Activated naive CD4-positive, alpha-beta T cell treated with anti-CD3 and anti-CD28 coated beads, Interleukin-2, amount 10 ng/mL, durations not matched to agents 7 days and 5 days (primary cell): ENCODE measurements around the gene FGD5.

Experiments
- CTCF ChIA-PET: fragments of 350-600 bp; sonication (Branson Sonifier 250); formaldehyde crosslinking; loops from one replicate; lab custom pipeline; 2021; ENCODE audit warnings: antibody characterized with exemption; lab: Charles Lee
- DNase-seq: peaks from one replicate; pipeline ENCODE4 v3.0.0-alpha.2; 2020
- H3K27ac Mint-ChIP-seq: one replicate; pipeline ENCODE4 v1.8.0; 2021; ENCODE audit warnings: mild to moderate bottlenecking, moderate library complexity, mixed read lengths
- H3K27me3 Mint-ChIP-seq: one replicate; pipeline ENCODE4 v1.8.0; 2021; ENCODE audit warnings: mild to moderate bottlenecking, mixed read lengths
- H3K36me3 Mint-ChIP-seq: one replicate; pipeline ENCODE4 v1.8.0; 2021; ENCODE audit warnings: mixed read lengths
- H3K4me1 Mint-ChIP-seq: one replicate; pipeline ENCODE4 v1.8.0; 2021; ENCODE audit warnings: mixed read lengths
- H3K4me3 Mint-ChIP-seq: one replicate; pipeline ENCODE4 v1.8.0; 2021; ENCODE audit warnings: mild to moderate bottlenecking, moderate library complexity, mixed read lengths
- H3K9me3 Mint-ChIP-seq: one replicate; pipeline ENCODE4 v1.8.0; 2021; ENCODE audit warnings: mixed read lengths

FGD5 gene

DNA sequence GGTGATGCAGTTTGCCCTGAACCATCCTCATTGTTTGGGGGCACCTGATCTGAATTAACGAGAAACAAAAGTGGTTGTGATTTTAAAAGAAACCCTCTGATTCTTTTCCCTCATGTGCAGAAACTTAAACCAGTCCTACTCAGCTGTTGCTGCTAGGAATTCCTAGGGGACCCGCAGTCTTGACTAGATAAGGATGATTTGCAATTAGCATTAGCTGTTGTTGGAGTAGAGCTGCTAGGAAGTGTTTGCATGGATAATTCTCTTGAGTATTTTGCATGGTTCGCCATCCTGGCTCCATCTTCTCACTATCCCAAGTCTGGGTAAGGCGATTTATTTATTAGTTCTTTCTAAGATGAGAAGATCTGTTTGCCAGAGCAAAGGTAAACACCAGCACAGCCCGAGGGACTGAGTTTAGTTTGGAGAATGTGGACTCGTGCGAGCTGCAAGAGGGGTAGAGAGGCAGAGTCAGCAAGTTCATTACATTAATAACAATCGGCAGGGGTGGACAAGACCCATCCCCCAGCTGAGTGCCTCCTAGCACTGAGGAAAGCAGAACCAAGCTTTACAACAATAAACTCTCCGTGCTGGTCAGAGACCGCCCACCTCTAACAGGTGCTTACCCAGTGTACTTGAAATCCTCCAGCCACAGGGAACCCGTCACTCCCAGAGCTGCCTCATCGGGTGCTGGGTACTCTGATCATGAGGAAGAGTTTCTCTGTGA is 4.1 kb downstream of the FGD5 start:
- CTCF ChIA-PET = no interaction called here
- Mint-ChIP-seq H3K4me1 (no peaks in the 10 kb centered on the region), H3K4me3 (no peak overlapping the region), H3K27ac (no peak overlapping the region), H3K27me3 (peaks cover 66% of the 10 kb centered on the region), H3K9me3 (no peaks in the 10 kb centered on the region), H3K36me3 (no peaks in the 10 kb centered on the region)
- DNase-seq = no peak

DNA sequence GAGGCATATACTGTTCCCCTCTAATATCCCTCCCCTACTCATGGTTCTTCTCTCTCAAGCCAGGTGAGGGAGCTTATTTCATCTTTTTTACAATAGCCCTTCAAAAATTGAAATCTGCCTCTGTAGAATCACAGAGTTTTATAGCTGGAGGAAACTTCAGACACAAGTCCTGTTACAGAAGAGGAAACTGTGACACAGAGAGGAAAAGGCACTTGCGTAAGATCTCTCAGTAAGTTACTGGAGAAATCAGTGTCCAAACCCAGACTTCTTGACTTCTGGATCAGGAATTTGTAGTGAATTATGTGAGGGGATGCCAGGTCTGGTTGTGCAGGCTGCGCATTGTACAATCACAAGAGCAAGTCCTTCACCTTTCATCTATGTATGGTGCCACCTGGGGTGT is 4.6 kb downstream of the FGD5 start:
- CTCF ChIA-PET = no interaction called here
- H3K27ac Mint-ChIP-seq = no peak overlapping the region
- H3K36me3 Mint-ChIP-seq = no peaks in the 10 kb centered on the region
- H3K4me3 Mint-ChIP-seq = no peak overlapping the region
- H3K4me1 Mint-ChIP-seq = no peaks in the 10 kb centered on the region
- DNase-seq = no peak
- peaks cover 66% of the 10 kb centered on the region for H3K27me3 Mint-ChIP-seq
- no peaks in the 10 kb centered on the region for H3K9me3 Mint-ChIP-seq

DNA sequence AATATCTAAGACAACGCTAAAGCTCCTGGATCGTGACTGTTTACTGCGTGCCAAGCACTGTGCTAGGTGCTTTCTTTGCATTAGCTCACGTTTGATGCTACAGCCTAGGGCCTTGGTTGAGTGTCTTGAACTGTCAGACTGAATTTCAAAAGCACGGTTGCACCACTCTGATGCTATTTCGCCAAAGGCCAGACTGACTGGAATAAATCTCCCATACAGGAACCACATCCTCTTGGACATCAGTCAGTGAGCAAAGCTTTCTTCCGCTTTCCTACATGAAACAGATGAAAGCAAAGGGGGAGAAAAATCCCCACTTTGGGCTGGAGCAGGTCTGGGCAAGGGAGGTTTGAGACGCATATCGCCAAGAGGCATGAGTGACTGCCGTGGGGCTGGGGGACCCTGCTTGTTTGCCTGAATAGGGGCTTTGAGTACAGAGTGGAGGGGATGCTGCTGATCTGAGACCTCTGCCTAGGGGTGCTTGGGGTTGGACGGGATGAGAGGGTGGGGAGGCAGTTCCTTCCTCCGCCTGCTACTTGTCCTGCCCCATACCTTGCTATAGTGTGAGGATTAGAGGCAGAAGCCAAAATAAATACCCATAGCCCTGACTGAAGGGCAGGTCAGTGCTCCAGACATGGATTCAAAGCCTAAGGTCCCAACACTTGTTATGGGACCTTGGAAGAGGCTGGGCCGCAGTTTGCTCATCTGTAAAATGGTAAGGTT is 5.3 kb downstream of the FGD5 start:
- CTCF ChIA-PET = no interaction called here
- Mint-ChIP-seq H3K9me3 (no peaks in the 10 kb centered on the region), H3K36me3 (no peaks in the 10 kb centered on the region)

GRCh38 chr3:14824646-14825045 is 5.9 kb downstream of the FGD5 start:
- H3K36me3 Mint-ChIP-seq = no peaks in the 10 kb centered on the region
- no peaks in the 10 kb centered on the region for H3K4me1 Mint-ChIP-seq
- H3K27ac Mint-ChIP-seq = no peak overlapping the region
- H3K4me3 Mint-ChIP-seq = no peak overlapping the region
- H3K9me3 Mint-ChIP-seq = no peaks in the 10 kb centered on the region
- CTCF ChIA-PET = interaction anchor here (0.7 kb wide), 1 partner anchor 281 kb away, joined by 3 read pairs; no protein-coding TSS in a partner anchor
- peaks cover 68% of the 10 kb centered on the region for H3K27me3 Mint-ChIP-seq
- no peak for DNase-seq

More for the DNA sequence above, 5.3 kb downstream of the FGD5 start:
- Mint-ChIP-seq H3K4me3 (no peak overlapping the region), H3K4me1 (no peaks in the 10 kb centered on the region), H3K27me3 (peaks cover 67% of the 10 kb centered on the region), H3K27ac (no peak overlapping the region)
- no peak for DNase-seq

GRCh38 chr3:14826069-14826468 is 7.3 kb downstream of the FGD5 start:
- no peak for DNase-seq
- Mint-ChIP-seq H3K4me3 (no peak overlapping the region), H3K27ac (no peak overlapping the region), H3K9me3 (no peaks in the 10 kb centered on the region), H3K4me1 (no peaks in the 10 kb centered on the region), H3K36me3 (no peaks in the 10 kb centered on the region), H3K27me3 (peaks cover 62% of the 10 kb centered on the region)
- CTCF ChIA-PET = interaction anchor here (1.4 kb wide), 1 partner anchor 95 kb away, joined by 4 read pairs; no protein-coding TSS in a partner anchor

DNA sequence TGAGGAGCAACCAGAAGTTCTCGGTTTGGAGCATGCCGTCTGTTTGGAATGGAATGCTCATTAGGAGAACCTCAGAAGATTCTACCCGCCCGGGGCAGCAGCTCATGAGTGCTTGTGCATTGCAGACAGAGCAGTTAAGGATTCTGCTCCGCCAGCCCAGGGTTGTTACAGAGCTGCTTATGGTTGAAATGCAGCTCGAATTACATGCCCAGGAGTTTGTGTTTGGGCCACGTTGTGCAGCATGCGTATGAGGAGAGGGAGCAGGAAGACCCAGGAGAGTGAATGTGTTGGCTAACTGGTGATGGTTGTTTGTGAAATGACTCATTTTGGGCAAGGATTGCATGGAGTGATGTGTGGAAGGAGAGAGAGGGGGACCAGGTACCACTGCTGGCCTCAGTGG is 9.0 kb downstream of the FGD5 start:
- Mint-ChIP-seq H3K27me3 (peaks cover 62% of the 10 kb centered on the region), H3K4me1 (no peaks in the 10 kb centered on the region), H3K9me3 (no peaks in the 10 kb centered on the region), H3K27ac (no peak overlapping the region), H3K36me3 (no peaks in the 10 kb centered on the region), H3K4me3 (no peak overlapping the region)
- CTCF ChIA-PET = no interaction called here
- no peak for DNase-seq

DNA sequence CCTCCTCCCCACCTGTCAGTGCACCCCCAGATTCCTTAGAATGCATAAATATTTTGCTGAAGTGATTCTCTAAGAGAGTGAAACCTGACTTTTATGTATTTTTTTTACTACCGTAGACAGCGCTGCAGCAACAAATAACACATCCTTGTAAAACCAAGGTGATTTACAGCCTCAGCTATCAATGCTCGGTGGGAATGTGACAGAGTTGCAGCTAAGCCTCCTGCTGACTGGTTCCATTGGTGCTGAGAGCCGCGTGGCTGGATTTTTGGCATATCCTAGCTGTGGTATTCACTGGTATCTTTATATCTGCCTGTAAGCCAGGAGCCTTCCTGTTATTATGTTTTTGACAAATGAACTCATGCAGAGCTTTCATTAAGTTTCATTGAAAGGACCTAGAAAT is 11.0 kb downstream of the FGD5 start:
- H3K4me3 Mint-ChIP-seq = no peak overlapping the region
- DNase-seq = no peak
- H3K27ac Mint-ChIP-seq = no peak overlapping the region
- H3K9me3 Mint-ChIP-seq = no peaks in the 10 kb centered on the region
- CTCF ChIA-PET = interaction anchor here (1.0 kb wide), 1 partner anchor 34 kb away, joined by 3 read pairs; no protein-coding TSS in a partner anchor
- H3K4me1 Mint-ChIP-seq = no peaks in the 10 kb centered on the region
- no peaks in the 10 kb centered on the region for H3K36me3 Mint-ChIP-seq
- peaks cover 57% of the 10 kb centered on the region for H3K27me3 Mint-ChIP-seq

GRCh38 chr3:14831916-14832450 is 13.2 kb downstream of the FGD5 start:
- no peaks in the 10 kb centered on the region for H3K4me1 Mint-ChIP-seq
- no peaks in the 10 kb centered on the region for H3K36me3 Mint-ChIP-seq
- peaks cover 74% of the 10 kb centered on the region for H3K27me3 Mint-ChIP-seq
- DNase-seq = no peak
- CTCF ChIA-PET = interaction anchor here (0.8 to 1.0 kb wide), 2 partner anchors 89 to 91 kb away, joined by 3 to 4 read pairs; no protein-coding TSS in a partner anchor
- H3K9me3 Mint-ChIP-seq = no peaks in the 10 kb centered on the region
- no peak overlapping the region for H3K27ac Mint-ChIP-seq
- no peak overlapping the region for H3K4me3 Mint-ChIP-seq

DNA sequence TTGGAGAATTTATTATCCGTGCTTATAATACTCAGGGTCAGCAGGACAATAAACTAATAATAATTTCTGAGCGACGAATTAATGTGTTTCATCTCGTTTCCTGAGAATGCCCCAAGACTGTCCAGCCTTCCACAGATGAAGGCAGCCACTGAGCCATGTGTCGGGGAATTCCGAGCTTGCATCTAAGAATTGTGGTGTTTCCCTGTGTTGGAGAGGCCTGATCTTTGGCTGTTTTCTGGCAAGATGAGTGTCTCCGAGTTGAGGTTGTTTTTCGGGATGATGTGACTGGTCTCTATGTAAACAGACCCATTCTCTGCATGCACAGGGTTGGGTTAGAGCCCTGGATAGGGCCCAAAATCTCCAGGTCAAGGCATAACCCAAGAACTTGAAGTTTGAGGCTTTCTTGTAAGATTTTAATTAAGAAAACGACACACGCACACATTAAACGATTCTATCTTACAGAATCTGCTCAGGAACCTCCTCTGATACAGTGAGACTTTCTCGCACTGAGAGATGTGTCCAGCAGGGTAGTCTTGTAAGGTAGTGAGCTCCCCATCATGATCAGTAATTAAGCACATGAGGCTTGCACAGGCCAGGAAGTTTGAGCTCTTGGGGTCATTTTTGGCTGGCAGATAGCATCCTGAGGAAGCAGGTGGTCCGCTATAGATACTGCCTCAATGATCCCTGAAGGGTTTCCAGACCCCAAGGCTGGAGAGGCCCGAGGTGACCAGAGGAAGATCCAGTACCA is 14.4 kb downstream of the FGD5 start:
- Mint-ChIP-seq H3K27me3 (peaks cover 75% of the 10 kb centered on the region), H3K4me3 (no peak overlapping the region), H3K4me1 (no peaks in the 10 kb centered on the region), H3K36me3 (no peaks in the 10 kb centered on the region), H3K9me3 (no peaks in the 10 kb centered on the region), H3K27ac (no peak overlapping the region)
- no peak for DNase-seq
- CTCF ChIA-PET = no interaction called here

DNA sequence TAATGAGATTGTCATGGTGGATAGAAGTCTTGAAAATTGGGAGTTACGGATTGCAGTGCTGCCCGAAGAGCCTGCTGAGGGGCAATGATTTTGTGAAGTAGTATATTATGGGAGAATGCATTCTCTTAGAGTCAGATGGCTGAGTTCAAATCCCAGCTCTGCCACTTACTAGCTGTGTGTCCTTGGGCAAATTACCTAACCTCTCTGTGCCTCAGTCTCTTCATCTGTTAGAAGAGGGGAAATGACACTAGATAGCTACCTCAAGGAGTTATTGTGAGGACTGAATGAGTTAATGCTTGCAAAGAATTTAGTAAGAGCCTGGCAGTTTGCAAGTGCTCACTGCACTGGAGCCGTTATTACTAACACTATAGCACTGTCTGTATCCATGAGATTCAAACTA is 15.4 kb downstream of the FGD5 start:
- CTCF ChIA-PET = interaction anchor here (1.7 kb wide), 1 partner anchor 11 kb away, joined by 3 read pairs; no protein-coding TSS in a partner anchor

GRCh38 chr3:14834807-14835466 is 16.2 kb downstream of the FGD5 start:
- no peak overlapping the region for H3K4me3 Mint-ChIP-seq
- no peak overlapping the region for H3K27ac Mint-ChIP-seq
- no peak for DNase-seq
- no peaks in the 10 kb centered on the region for H3K9me3 Mint-ChIP-seq
- peaks cover 75% of the 10 kb centered on the region for H3K27me3 Mint-ChIP-seq
- CTCF ChIA-PET = interaction anchor here (1.7 kb wide), 1 partner anchor 10 kb away, joined by 3 read pairs; no protein-coding TSS in a partner anchor
- H3K4me1 Mint-ChIP-seq = no peaks in the 10 kb centered on the region
- H3K36me3 Mint-ChIP-seq = no peaks in the 10 kb centered on the region

More for the DNA sequence above, 15.4 kb downstream of the FGD5 start:
- Mint-ChIP-seq H3K27me3 (peaks cover 72% of the 10 kb centered on the region), H3K9me3 (no peaks in the 10 kb centered on the region), H3K4me3 (no peak overlapping the region), H3K36me3 (no peaks in the 10 kb centered on the region), H3K27ac (no peak overlapping the region), H3K4me1 (no peaks in the 10 kb centered on the region)
- no peak for DNase-seq

- no peaks in the 10 kb centered on the region for H3K36me3 Mint-ChIP-seq
- no peak for DNase-seq
- no peaks in the 10 kb centered on the region for H3K9me3 Mint-ChIP-seq
- H3K27me3 Mint-ChIP-seq = peaks cover 70% of the 10 kb centered on the region
- H3K4me3 Mint-ChIP-seq = no peak overlapping the region
- no peaks in the 10 kb centered on the region for H3K4me1 Mint-ChIP-seq
- H3K27ac Mint-ChIP-seq = no peak overlapping the region
- CTCF ChIA-PET = interaction anchor here (1.7 kb wide), 1 partner anchor 9 kb away, joined by 3 read pairs; no protein-coding TSS in a partner anchor
Observed at GRCh38 chr3:14836049-14836468, 17.3 kb downstream of the FGD5 start.

DNA sequence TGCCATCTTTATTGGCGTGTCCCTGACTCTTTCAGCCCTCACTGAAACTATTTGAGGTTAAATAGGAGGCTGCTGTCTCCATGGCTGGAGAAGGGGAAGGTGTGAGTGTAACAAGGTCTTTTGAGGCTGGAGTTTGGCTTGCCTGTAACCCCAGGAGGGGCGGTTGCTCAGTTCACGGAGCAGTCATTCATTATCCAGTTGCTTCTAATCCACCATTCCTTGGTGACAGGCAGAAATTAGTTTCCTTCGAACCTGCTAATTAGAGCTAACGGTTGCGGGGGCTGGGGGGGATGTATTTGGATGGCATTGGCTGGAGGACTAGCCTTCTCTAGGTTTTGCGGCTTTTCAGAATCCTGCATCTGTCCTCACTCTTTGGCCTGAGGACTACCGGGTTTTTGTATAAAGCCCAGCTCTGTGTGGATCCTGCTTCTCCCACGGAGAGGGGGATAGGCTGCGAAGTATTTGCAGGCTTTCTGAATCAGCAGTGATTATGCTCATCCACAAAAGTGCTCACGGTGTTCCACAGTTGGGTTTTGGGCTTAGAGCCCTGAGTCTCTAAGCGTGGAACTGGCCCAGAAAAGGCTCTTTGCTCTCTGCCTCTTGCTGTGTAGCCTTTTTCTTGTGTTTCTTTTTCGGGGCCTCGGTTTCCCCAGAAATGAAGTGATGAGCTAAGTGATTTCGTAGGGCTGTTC is 18.6 kb downstream of the FGD5 start:
- no peak overlapping the region for H3K27ac Mint-ChIP-seq
- no peak for DNase-seq
- H3K27me3 Mint-ChIP-seq = peaks cover 71% of the 10 kb centered on the region
- H3K4me1 Mint-ChIP-seq = no peaks in the 10 kb centered on the region
- H3K9me3 Mint-ChIP-seq = no peaks in the 10 kb centered on the region
- H3K4me3 Mint-ChIP-seq = no peak overlapping the region
- no peaks in the 10 kb centered on the region for H3K36me3 Mint-ChIP-seq
- CTCF ChIA-PET = no interaction called here
